Measurements from ENCODE around the gene SPSB2.
A peak's percentile ranks its signal among the peaks of the same experiment; 100 is the strongest.

SPSB2 gene

DNA sequence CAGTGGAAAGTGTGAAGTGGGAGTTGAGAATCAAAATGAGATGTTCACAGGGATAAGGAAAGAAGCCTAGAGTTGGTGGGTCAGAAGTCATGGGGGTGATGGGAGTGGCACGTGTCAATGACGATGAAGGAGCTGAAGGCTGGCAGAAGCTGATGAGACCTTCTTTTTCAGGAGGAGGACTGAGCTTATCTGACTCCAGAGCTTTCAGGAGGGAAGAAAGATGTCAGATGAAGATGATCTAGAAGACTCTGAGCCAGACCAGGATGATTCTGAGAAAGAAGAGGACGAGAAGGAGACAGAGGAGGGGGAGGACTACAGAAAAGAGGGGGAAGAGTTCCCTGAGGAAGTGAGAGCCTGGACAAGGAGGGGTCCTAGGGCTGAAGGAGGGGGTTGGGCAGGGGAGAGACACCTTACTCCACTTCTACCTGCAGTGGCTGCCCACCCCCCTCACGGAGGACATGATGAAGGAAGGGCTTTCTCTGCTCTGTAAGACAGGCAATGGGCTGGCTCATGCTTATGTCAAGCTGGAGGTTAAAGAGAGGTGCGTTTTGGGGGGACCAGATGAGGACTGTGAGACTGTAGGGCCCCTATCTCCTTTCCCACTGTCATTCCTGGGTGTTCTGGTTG is 32.4 kb upstream of the SPSB2 start:
- 0 out of 2 replicates have a peak, but pooled peaks have one; percentile 27 for TF ChIP-seq ZBTB7A (IDR thresholded peaks at IDR 0.05; ENCODE audit: low read depth)
- no peak for TF ChIP-seq YY1 (IDR thresholded peaks at IDR 0.05; ENCODE audit: low read depth)

DNA sequence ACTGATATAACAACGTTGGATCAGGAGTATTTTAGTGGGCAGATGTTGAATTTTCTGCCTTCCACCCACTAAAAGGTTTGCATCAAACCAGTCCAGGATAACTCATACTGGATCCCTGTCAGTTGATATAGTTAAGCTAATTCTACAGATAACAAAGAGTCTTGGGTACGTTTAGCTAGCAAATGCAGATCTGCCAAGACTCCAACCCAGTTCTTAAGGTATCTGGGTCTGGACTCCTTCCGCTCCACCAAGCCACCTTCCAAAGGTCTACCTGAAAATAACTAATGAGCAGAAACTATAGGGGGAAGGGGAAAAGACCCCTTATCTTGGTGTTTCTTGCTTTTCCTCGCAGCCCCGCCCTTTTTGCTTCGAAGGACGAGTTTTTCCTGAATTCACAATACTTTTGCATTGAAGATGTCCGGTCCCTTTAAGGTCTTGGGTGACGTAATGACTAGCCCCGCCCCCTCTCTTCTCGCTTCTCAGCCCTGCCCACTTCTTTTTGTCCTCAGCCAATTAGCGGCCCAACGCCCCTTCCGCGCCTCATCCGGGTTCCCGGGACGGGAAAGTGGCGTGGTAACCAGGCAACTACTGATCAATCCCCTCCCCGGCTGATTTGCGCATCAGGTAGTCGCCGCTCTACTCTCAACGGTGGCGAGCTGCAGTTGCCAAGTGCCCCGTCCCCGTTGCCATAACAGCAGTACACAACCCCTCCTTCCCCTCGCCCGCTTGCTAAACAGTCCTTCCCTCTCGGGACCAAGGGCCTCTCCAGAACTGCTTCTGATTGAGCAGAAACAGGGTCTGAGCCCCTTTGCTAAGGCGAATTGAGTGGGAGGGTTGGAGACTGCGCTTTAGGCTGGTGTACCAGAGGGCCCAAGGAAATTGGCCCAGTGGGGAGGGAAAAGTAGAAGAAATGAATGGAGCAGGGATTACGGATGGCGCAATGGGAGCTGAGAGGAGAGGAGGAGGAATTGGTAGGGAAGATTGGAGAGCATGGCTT is 31.5 kb upstream of the SPSB2 start, which contains the start of gene LRRC23:
TSS of gene LRRC23 (plus strand) at position 543 of the 997 bp plus-strand sequence. CDS start 812 bp downstream, outside the sequence.
- TF ChIP-seq CREB1 (IDR thresholded peaks at IDR 0.05; ENCODE audit: low read depth), result peak; percentile 74
- TF ChIP-seq CEBPB (IDR thresholded peaks at IDR 0.05), result 0 out of 2 replicates have a peak, but pooled peaks have one; percentile 56
- TF ChIP-seq TCF12 (IDR thresholded peaks at IDR 0.05; ENCODE audit: low read depth), result no peak
- TF ChIP-seq, protein P1, sequence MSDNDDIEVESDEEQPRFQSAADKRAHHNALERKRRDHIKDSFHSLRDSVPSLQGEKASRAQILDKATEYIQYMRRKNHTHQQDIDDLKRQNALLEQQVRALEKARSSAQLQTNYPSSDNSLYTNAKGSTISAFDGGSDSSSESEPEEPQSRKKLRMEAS (IDR thresholded peaks at IDR 0.05), result peak; percentile 77; the same call in 1 of the 2 replicates

DNA sequence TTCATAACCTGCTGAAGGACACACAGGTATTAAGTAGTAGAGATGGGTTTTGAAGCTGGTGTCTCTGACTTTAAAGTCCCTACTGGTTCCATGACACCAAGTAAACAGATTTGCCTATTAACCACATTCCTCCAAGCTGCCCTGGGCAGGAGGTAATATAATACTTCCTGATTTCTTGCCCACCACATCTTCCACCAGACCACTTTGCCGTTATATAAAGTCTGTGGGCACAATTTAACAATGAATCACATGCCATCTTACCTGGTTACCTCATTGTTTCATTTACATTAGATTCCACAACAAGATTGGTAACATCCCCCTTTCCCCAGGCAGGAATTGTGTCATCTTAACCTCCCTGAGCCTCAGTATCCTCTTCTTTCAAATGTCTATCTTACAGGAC is 30.6 kb upstream of the SPSB2 start:
- TF ChIP-seq, protein P2, sequence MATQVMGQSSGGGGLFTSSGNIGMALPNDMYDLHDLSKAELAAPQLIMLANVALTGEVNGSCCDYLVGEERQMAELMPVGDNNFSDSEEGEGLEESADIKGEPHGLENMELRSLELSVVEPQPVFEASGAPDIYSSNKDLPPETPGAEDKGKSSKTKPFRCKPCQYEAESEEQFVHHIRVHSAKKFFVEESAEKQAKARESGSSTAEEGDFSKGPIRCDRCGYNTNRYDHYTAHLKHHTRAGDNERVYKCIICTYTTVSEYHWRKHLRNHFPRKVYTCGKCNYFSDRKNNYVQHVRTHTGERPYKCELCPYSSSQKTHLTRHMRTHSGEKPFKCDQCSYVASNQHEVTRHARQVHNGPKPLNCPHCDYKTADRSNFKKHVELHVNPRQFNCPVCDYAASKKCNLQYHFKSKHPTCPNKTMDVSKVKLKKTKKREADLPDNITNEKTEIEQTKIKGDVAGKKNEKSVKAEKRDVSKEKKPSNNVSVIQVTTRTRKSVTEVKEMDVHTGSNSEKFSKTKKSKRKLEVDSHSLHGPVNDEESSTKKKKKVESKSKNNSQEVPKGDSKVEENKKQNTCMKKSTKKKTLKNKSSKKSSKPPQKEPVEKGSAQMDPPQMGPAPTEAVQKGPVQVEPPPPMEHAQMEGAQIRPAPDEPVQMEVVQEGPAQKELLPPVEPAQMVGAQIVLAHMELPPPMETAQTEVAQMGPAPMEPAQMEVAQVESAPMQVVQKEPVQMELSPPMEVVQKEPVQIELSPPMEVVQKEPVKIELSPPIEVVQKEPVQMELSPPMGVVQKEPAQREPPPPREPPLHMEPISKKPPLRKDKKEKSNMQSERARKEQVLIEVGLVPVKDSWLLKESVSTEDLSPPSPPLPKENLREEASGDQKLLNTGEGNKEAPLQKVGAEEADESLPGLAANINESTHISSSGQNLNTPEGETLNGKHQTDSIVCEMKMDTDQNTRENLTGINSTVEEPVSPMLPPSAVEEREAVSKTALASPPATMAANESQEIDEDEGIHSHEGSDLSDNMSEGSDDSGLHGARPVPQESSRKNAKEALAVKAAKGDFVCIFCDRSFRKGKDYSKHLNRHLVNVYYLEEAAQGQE (IDR thresholded peaks at IDR 0.05; ENCODE audit: low read depth), result no peak
- TF ChIP-seq TAF1 (IDR thresholded peaks at IDR 0.05; ENCODE audit: low read depth) (no peak), FOXM1 (IDR thresholded peaks at IDR 0.05; ENCODE audit: borderline replicate concordance, low read depth) (no peak), ZBTB7A (IDR thresholded peaks at IDR 0.05; ENCODE audit: low read depth) (no peak), NFIC (IDR thresholded peaks at IDR 0.05) (no peak), YY1 (IDR thresholded peaks at IDR 0.05; ENCODE audit: low read depth) (no peak), RAD21 (IDR thresholded peaks at IDR 0.05; ENCODE audit: low read depth) (no peak)
- TF ChIP-seq, protein P1 (IDR thresholded peaks at IDR 0.05), result no peak
- TF ChIP-seq, protein P3, sequence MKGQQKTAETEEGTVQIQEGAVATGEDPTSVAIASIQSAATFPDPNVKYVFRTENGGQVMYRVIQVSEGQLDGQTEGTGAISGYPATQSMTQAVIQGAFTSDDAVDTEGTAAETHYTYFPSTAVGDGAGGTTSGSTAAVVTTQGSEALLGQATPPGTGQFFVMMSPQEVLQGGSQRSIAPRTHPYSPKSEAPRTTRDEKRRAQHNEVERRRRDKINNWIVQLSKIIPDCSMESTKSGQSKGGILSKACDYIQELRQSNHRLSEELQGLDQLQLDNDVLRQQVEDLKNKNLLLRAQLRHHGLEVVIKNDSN (IDR thresholded peaks at IDR 0.05), result no peak

DNA sequence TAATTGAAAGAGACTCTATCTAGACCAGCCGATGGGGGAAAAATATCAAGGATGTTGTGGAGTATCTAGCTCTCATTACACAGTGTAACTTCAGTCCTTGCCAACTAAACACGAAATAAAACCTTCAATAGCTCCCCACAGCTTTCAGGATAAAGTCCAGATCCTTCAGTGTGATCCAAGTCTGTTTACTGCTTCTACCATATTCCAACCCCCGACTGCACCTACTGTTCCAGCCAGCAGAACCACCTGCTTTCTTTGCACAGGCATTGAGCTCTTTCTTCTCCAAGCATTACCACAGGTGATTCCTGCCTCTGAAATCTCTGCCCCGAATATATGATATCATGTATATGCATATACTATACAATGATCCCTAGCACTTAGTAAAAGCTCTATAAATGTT is 29.3 kb upstream of the SPSB2 start:
- TF ChIP-seq, protein P1 (IDR thresholded peaks at IDR 0.05), result no peak
- TF ChIP-seq EGR1 (IDR thresholded peaks at IDR 0.05) (no peak), TCF12 (IDR thresholded peaks at IDR 0.05; ENCODE audit: low read depth) (no peak), TEAD4 (IDR thresholded peaks at IDR 0.05) (no peak), FOXM1 (IDR thresholded peaks at IDR 0.05; ENCODE audit: borderline replicate concordance, low read depth) (no peak), CEBPB (IDR thresholded peaks at IDR 0.05) (no peak), CREB1 (IDR thresholded peaks at IDR 0.05; ENCODE audit: low read depth) (no peak), TAF1 (IDR thresholded peaks at IDR 0.05; ENCODE audit: low read depth) (no peak), RAD21 (IDR thresholded peaks at IDR 0.05; ENCODE audit: low read depth) (no peak), EP300 (IDR thresholded peaks at IDR 0.05; ENCODE audit: borderline replicate concordance) (no peak), ZBTB7A (IDR thresholded peaks at IDR 0.05; ENCODE audit: low read depth) (no peak), YY1 (IDR thresholded peaks at IDR 0.05; ENCODE audit: low read depth) (no peak)
- TF ChIP-seq, protein P2 (IDR thresholded peaks at IDR 0.05; ENCODE audit: low read depth), result no peak
- TF ChIP-seq, protein P3 (IDR thresholded peaks at IDR 0.05), result no peak

DNA sequence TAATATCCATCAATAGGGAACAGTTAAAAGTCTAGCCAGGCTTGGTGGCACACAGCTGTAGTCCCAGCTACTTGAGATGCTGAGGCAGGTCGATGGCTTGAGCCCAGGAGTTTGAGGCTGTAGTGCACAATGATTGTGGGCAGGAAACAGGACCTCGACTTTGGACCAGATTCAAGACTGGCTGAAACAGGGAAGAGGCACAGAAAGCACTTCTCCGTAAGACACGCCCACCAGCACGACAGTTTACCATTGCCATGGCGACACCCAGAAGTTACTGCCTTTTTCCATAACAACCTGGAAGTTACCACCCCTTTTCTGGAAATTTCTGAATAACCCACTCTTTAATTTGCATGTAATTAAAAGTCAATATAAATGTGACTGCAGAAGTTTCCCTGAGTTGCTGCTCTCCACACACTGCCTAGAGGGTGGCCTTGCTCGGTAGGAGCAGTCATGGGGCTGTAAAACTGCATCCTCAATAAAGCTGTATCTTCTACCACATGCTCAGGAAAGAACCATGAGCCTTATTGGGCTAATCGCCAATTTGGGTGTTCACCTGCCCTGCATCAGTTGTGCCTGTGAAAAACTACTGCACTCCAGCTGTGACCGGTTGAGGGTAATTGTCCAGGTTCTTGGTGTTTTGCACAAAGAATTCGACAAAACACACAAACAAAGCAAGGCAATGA is 26.9 kb upstream of the SPSB2 start:
- no peak for TF ChIP-seq EP300 (IDR thresholded peaks at IDR 0.05; ENCODE audit: borderline replicate concordance)
- TF ChIP-seq, protein P3 (IDR thresholded peaks at IDR 0.05), result no peak
- TF ChIP-seq NFIC (IDR thresholded peaks at IDR 0.05), result peak; percentile 9; the same call in 1 of the 2 replicates
- TF ChIP-seq, protein P1 (IDR thresholded peaks at IDR 0.05), result peak; percentile 36; the same call in 1 of the 2 replicates
- no peak for TF ChIP-seq TCF12 (IDR thresholded peaks at IDR 0.05; ENCODE audit: low read depth)
- no peak for TF ChIP-seq TAF1 (IDR thresholded peaks at IDR 0.05; ENCODE audit: low read depth)
